22Rv1 (cell line): Measurements from ENCODE around the gene SERPINB4.
"Not testable (repeated sequence)": the region's sequence is repeated elsewhere in the genome, so short reads cannot be mapped to it uniquely, and the experiment has no call there.

Experiments used
- H3K27ac ChIP-seq: fragments of 450-650 bp; 2 replicates; pipeline ENCODE4 v1.5.1; 2017
- CTCF ChIP-seq: fragments of 450-650 bp; IDR thresholded peaks from 2 replicates; pipeline ENCODE4 v1.5.1; 2017; ENCODE audit warnings: mild to moderate bottlenecking
- ZFX ChIP-seq: fragments of 450-650 bp; IDR thresholded peaks from 2 replicates; pipeline ENCODE4 v1.6.1; 2017; ENCODE audit warnings: antibody characterized with exemption, borderline replicate concordance

The SERPINB4 gene

DNA sequence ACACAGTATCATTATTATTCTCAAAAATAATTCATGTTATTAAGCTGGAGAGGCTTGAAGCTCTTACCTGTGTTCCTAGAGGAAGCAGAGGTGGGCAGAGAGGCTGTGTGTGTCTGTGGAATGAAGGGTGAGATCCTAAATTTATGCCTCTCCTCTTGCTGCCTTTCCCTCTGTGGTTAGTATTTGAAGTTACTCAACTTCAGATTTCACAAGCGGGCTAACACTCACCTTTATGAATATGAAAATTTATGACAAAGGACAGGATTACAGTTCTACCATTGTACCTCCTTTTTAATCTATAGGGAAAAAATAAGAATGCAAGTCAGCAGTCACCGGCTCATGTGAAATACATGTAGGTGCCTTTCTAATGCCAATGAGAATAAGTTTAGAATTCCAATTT, at the start of gene SERPINB4:
Gene SERPINB4, minus strand, starts transcription at position 115 of the 400 bp plus-strand sequence. CDS start 679 bp downstream, outside the sequence.
- H3K27ac ChIP-seq, result not testable (repeated sequence)

- TF ChIP-seq ZFX (no peak), CTCF (no peak)
- H3K27ac ChIP-seq, result no peak overlapping the region
These were observed 45.0 kb upstream of the SERPINB4 start for GRCh38 chr18:63689064-63689463.

- TF ChIP-seq ZFX (no peak), CTCF (no peak)
- H3K27ac ChIP-seq, result no peak overlapping the region
These were observed 42.8 kb upstream of the SERPINB4 start for GRCh38 chr18:63686871-63687270.

- no peak overlapping the region for H3K27ac ChIP-seq
- no peak for TF ChIP-seq CTCF
- TF ChIP-seq ZFX, result no peak
These were observed 40.7 kb upstream of the SERPINB4 start for GRCh38 chr18:63684718-63685117.

DNA sequence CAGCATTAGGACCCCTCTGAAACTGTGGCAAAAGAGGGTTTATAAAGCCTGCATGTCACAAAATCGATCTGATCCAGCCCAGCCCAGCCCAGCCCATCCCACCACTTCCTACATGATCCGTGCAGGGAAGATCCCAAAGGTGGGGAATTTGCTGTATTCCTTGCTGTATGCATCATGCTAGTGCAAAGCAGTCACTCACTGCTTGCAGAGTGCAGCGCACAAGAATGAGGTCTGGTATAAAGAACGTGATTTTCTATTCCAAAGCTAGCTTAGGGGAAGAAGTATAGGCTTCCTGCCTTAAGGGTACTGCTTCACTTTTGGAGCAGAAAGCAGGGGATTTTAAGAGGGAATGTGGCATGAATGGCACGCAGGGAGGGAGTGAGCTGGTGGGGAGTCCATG, 39.8 kb upstream of the SERPINB4 start:
- no peak for TF ChIP-seq CTCF
- no peak for TF ChIP-seq ZFX
- H3K27ac ChIP-seq, result 0 out of 2 replicates have a peak overlapping the region, but pooled peaks have one; percentile 86

DNA sequence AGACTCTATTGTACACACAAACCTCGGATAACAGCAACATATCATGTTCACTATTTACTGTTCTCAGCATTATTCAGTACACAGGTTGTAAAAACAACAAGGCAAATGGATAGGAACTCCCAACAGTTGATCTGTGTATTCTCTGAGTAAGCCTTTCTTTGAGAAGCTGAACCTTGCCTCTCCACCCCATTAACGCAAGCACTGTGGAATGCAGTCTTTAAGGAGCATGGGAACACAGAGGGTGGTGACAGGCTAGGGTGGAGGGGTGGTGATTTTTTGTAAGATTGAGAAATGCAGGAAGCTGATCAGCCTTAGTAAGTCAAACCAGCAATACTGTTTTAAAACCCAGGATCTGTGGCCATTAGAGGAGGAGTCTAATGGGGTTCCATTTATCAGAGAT, 39.1 kb upstream of the SERPINB4 start:
- no peak for TF ChIP-seq ZFX
- TF ChIP-seq CTCF, result no peak
- peak overlapping the region; percentile 86 for H3K27ac ChIP-seq

DNA sequence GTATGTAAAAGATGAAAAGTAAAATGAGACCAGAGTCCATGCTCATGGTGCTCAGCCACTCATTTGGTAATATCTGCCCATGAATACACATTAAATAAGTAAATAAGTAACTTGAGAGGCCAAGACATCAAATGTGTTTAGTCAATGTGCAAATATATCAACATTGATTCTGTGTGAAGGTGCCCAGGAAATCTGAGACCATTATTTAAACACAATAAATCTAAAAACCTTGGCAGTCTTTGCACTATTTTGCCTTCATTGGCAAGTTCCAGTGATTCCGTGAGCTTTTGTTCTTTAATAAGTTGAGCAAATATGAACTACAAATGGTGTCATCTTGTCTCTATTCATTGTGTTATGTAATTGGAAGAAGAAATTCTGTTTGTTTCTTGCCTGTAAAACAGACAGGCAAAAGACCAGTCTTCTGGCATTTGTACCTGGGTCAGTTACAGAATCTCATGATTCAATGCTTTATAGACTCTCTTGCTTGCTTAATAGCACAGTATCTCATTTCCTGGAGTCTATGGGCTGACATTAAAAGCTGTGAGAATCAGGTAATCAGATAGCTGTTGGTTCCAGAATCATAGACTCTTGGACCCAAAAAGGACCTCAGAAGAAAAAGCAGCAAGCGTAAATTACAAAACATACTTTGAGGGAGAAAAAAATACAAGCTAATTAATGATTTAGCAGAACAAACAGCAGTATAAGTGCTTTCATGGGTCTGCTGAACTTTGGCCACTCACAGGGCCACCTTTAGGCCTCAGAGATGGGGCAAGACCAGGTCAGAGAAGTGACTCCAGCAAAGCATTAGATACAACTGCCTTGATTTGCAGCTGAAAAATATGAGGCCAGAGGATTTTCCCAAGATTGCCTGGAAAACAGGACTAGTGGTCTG, 37.6 kb upstream of the SERPINB4 start:
- H3K27ac ChIP-seq, result peak overlapping the region; percentile 86
- TF ChIP-seq ZFX, result no peak
- TF ChIP-seq CTCF, result no peak
